H1 (cell line): ENCODE measurements around the gene PKM. TPM values are rescaled to one million over a fixed set of nuclear protein-coding genes. Genes with fewer than 3 reads are reported as not detected.

Experiments used
- CTCF ChIA-PET: fragments of 300-600 bp; sonication (Branson Sonifier 250); formaldehyde crosslinking; loops from one replicate; lab custom pipeline; 2021; ENCODE audit not compliant: partially characterized antibody; lab: Charles Lee
- POLR2A ChIA-PET: fragments of 300-600 bp; sonication (Branson Sonifier 250); formaldehyde crosslinking; loops from one replicate; lab custom pipeline; 2021; ENCODE audit warnings: inconsistent platforms; ENCODE audit not compliant: partially characterized antibody; lab: Charles Lee
- DNase-seq, 2 experiments: peaks; one replicate each; pipeline versions ENCODE4 v3.0.0 to v3.0.0-alpha.2; 2010 to 2022; ENCODE audit warnings: low spot score in 2 of 2, low read depth in 1 of 2, mixed read lengths in 1 of 2
- FAIRE-seq: peaks from 2 replicates; lab custom pipeline; 2011; peaks lifted over from hg19 to GRCh38; lab: Jason Lieb, UNC
- H2AFZ ChIP-seq: 2 replicates; pipeline ENCODE4 v1.8.1; 2012; ENCODE audit warnings: low read length, inconsistent platforms
- H2AK5ac ChIP-seq: 2 replicates; pipeline ENCODE4 v1.6.1; 2013; ENCODE audit warnings: low read depth, low read length
- H2BK120ac ChIP-seq: replicated peaks from 2 replicates; pipeline ENCODE3; 2013; ENCODE audit warnings: low read depth, low read length, inconsistent platforms
- H2BK12ac ChIP-seq: 2 replicates; pipeline ENCODE4 v1.6.1; 2013; ENCODE audit warnings: low read depth, low read length
- H2BK15ac ChIP-seq: 2 replicates; pipeline ENCODE4 v1.6.1; 2013; ENCODE audit warnings: low read length
- H2BK20ac ChIP-seq: 2 replicates; pipeline ENCODE4 v1.6.1; 2013; ENCODE audit warnings: low read length
- H2BK5ac ChIP-seq: 2 replicates; pipeline ENCODE4 v1.6.1; 2013; ENCODE audit warnings: low read depth, low read length
- H3K14ac ChIP-seq: 2 replicates; pipeline ENCODE4 v1.6.1; 2013; ENCODE audit warnings: inconsistent platforms; ENCODE audit not compliant: insufficient read length
- H3K18ac ChIP-seq: 2 replicates; pipeline ENCODE4 v1.6.1; 2013; ENCODE audit warnings: low read length; ENCODE audit errors: extremely low read depth
- H3K23ac ChIP-seq: 2 replicates; pipeline ENCODE4 v1.6.1; 2013; ENCODE audit warnings: inconsistent platforms; ENCODE audit not compliant: insufficient read length
- H3K23me2 ChIP-seq: 2 replicates; pipeline ENCODE4 v1.6.1; 2013; ENCODE audit warnings: low read depth, low read length
- H3K27ac ChIP-seq: 2 replicates; pipeline ENCODE4 v1.6.1; 2011; ENCODE audit warnings: low read depth, low read length, inconsistent platforms
- H3K27me3 ChIP-seq, 4 experiments: replicated peaks in 1 of 4; 1 replicate in 1 of 4; 2 replicates in 3 of 4; pipeline versions ENCODE4 v1.6.1 to v1.8.1; 2011 to 2013; ENCODE audit warnings: low read length in 3 of 4, mild to moderate bottlenecking in 3 of 4, inconsistent platforms in 2 of 4, mixed read lengths in 2 of 4, moderate library complexity in 1 of 4; ENCODE audit not compliant: control insufficient read depth in 3 of 4, insufficient read depth in 3 of 4; ENCODE audit errors: extremely low read depth in 1 of 4
- H3K36me3 ChIP-seq, 4 experiments: 2 replicates each; pipeline versions ENCODE4 v1.6.1 to v1.8.1; 2011 to 2013; ENCODE audit warnings: mild to moderate bottlenecking in 4 of 4, low read length in 3 of 4, moderate library complexity in 2 of 4, control low read depth in 1 of 4, inconsistent platforms in 1 of 4; ENCODE audit not compliant: insufficient read depth in 4 of 4, control insufficient read depth in 2 of 4
- H3K4ac ChIP-seq: replicated peaks from 2 replicates; pipeline ENCODE3; 2013; ENCODE audit warnings: low read length, low read depth, mixed read lengths, inconsistent platforms; ENCODE audit not compliant: insufficient read length
- H3K4me1 ChIP-seq, 4 experiments: replicated peaks in 1 of 4; 1 replicate in 1 of 4; 2 replicates in 3 of 4; pipeline versions ENCODE4 v1.6.1 to v1.8.1; 2011 to 2013; ENCODE audit warnings: low read length in 3 of 4, inconsistent platforms in 2 of 4, mixed read lengths in 1 of 4; ENCODE audit not compliant: insufficient read depth in 4 of 4, control insufficient read depth in 3 of 4
- H3K4me2 ChIP-seq, 2 experiments: 2 replicates each; pipeline versions ENCODE4 v1.6.1 to v1.8.1; 2011 to 2013; ENCODE audit warnings: low read depth in 2 of 2, low read length in 2 of 2, control low read depth in 1 of 2, inconsistent platforms in 1 of 2, mild to moderate bottlenecking in 1 of 2; ENCODE audit not compliant: insufficient read depth in 1 of 2
- H3K4me3 ChIP-seq, 4 experiments: fragments of 200-600, 300-600 bp in 1 of 4; sonication (generic), shearing (Covaris generic), sonication (Bioruptor Twin) in 1 of 4; 2 replicates each; pipeline versions ENCODE4 v1.5.1 to v1.8.1; 2011 to 2016; ENCODE audit warnings: low read length in 4 of 4, low read depth in 3 of 4, control low read depth in 2 of 4, inconsistent platforms in 2 of 4, mild to moderate bottlenecking in 2 of 4, mixed read lengths in 1 of 4, moderate library complexity in 1 of 4; ENCODE audit not compliant: insufficient read depth in 2 of 4; ENCODE audit errors: extremely low read depth in 1 of 4
- H3K56ac ChIP-seq: replicated peaks from 2 replicates; pipeline ENCODE3; 2013; ENCODE audit warnings: low read depth, mild to moderate bottlenecking, mixed read lengths, low read length, inconsistent platforms; ENCODE audit not compliant: insufficient read length
- H3K79me1 ChIP-seq: 2 replicates; pipeline ENCODE4 v1.6.1; 2013; ENCODE audit warnings: low read depth, low read length, control low read depth
- H3K79me2 ChIP-seq, 2 experiments: 2 replicates each; pipeline versions ENCODE4 v1.6.1 to v1.8.1; 2012 to 2013; ENCODE audit warnings: low read length in 2 of 2, mild to moderate bottlenecking in 2 of 2, inconsistent platforms in 1 of 2; ENCODE audit not compliant: insufficient read depth in 2 of 2, control insufficient read depth in 1 of 2
- H3K9ac ChIP-seq, 4 experiments: replicated peaks in 1 of 4; 1 replicate in 1 of 4; 2 replicates in 3 of 4; pipeline versions ENCODE4 v1.6.1 to v1.8.1; 2011 to 2013; ENCODE audit warnings: low read depth in 3 of 4, low read length in 3 of 4, control low read depth in 2 of 4, mild to moderate bottlenecking in 2 of 4, moderate library complexity in 2 of 4, inconsistent platforms in 1 of 4; ENCODE audit errors: extremely low read depth in 1 of 4
- H3K9me3 ChIP-seq, 2 experiments: 2 replicates each; pipeline versions ENCODE4 v1.6.1 to v1.8.1; 2012 to 2013; ENCODE audit warnings: mild to moderate bottlenecking in 2 of 2, moderate library complexity in 2 of 2, control low read depth in 1 of 2, inconsistent platforms in 1 of 2, low read depth in 1 of 2, low read length in 1 of 2, mixed read lengths in 1 of 2; ENCODE audit not compliant: insufficient read depth in 2 of 2
- H4K20me1 ChIP-seq, 2 experiments: replicated peaks in 1 of 2; 2 replicates each; pipeline versions ENCODE3 to v1.8.1; 2011 to 2013; ENCODE audit warnings: inconsistent platforms in 2 of 2, low read length in 2 of 2, mild to moderate bottlenecking in 1 of 2; ENCODE audit not compliant: insufficient read depth in 2 of 2, control insufficient read depth in 1 of 2
- H4K5ac ChIP-seq: 2 replicates; pipeline ENCODE4 v1.6.1; 2013; ENCODE audit warnings: low read length, low read depth, mixed read lengths, inconsistent platforms; ENCODE audit not compliant: insufficient read length
- H4K8ac ChIP-seq: 2 replicates; pipeline ENCODE4 v1.8.0; 2013; ENCODE audit warnings: mild to moderate bottlenecking, moderate library complexity, low read length, inconsistent platforms; ENCODE audit not compliant: insufficient read depth; ENCODE audit errors: extremely low read depth
- H4K91ac ChIP-seq: replicated peaks from 2 replicates; pipeline ENCODE3; 2013; ENCODE audit warnings: low read length, mixed read lengths, inconsistent platforms; ENCODE audit not compliant: insufficient read length
- CEBPB ChIP-seq: IDR thresholded peaks from 2 replicates; pipeline ENCODE4 v1.6.1; 2012; ENCODE audit warnings: low read depth, low read length
- CHD1 ChIP-seq: IDR thresholded peaks from 2 replicates; pipeline ENCODE4 v1.6.1; 2012; ENCODE audit warnings: low read depth, low read length, improper control_type of control experiment
- EGR1 ChIP-seq: IDR thresholded peaks from 2 replicates; pipeline ENCODE4 v1.6.1; 2011; ENCODE audit warnings: low read depth, low read length, borderline replicate concordance
- MAX ChIP-seq: IDR thresholded peaks from 2 replicates; pipeline ENCODE4 v1.6.1; 2012; ENCODE audit warnings: inconsistent platforms
- PHF8 ChIP-seq: fragments of 200-600 bp; sonication (generic); conservative IDR thresholded peaks from 2 replicates; pipeline ENCODE4 v1.7.1; 2012; ENCODE audit warnings: low read depth, mild to moderate bottlenecking, inconsistent platforms, low read length, moderate library complexity
- RBBP5 ChIP-seq: IDR thresholded peaks from 2 replicates; pipeline ENCODE4 v1.7.1; 2012; ENCODE audit warnings: low read depth, mild to moderate bottlenecking, inconsistent platforms, low read length, moderate library complexity, borderline replicate concordance
- SIRT6 ChIP-seq: IDR thresholded peaks from one replicate; pipeline ENCODE4 v1.7.1; 2012; ENCODE audit warnings: low read length, inconsistent platforms
- SP1 ChIP-seq: IDR thresholded peaks from 2 replicates; pipeline ENCODE4 v1.6.1; 2011; ENCODE audit warnings: low read depth, low read length
- SP4 ChIP-seq: IDR thresholded peaks from 2 replicates; pipeline ENCODE4 v1.6.1; 2012; ENCODE audit warnings: low read length, inconsistent platforms
- SRF ChIP-seq: IDR thresholded peaks from 2 replicates; pipeline ENCODE4 v1.6.1; 2011; ENCODE audit warnings: mild to moderate bottlenecking, low read depth, low read length, moderate library complexity
- TBP ChIP-seq: IDR thresholded peaks from 2 replicates; pipeline ENCODE4 v1.6.1; 2011; ENCODE audit warnings: low read depth, low read length, improper control_type of control experiment
- ZNF274 ChIP-seq: IDR thresholded peaks from 2 replicates; pipeline ENCODE4 v1.7.0; 2012; ENCODE audit warnings: low read length, borderline replicate concordance; ENCODE audit errors: extremely low read depth
- WGBS, 2 experiments: shearing (Covaris generic) in 1 of 2; methylation state at CpG; one replicate each; pipeline versions ENCODE4 v1.1.6 to v1.1.7; 2013 to 2015; ENCODE audit warnings: low lambda C conversion rate in 2 of 2, mixed read lengths in 2 of 2, inconsistent platforms in 1 of 2, low coverage in 1 of 2, missing lambda C conversion rate in 1 of 2; ENCODE audit not compliant: insufficient replicate concordance in 2 of 2, insufficient coverage in 1 of 2, insufficient read length in 1 of 2; ENCODE audit errors: extremely low coverage in 1 of 2, missing lambda C conversion rate in 1 of 2; 5-methylcytosine and 5-hydroxymethylcytosine counted together
- polyA plus RNA-seq, 7 experiments: library from polyadenylated mRNA; depleted of rRNA in 3 of 7; stranded (reverse) in 5 of 7; unstranded in 2 of 7; fragments of >200 nt in 5 of 7; fragments of 200-250 nt in 2 of 7; gene quantifications; 1 replicate in 5 of 7; 2 replicates in 1 of 7; 4 replicates in 1 of 7; pipeline versions ENCODE4 v1.2.1 to v1.2.3, GENCODE V29; 2011 to 2013; ENCODE audit warnings: missing spikeins in 2 of 7, mixed read lengths in 2 of 7
- total RNA-seq: library from RNA; stranded (reverse); fragmentation: NEBNext Ultra II Directional; extraction: Animal tissue kit (Norgen Biotek cat#: 25700); gene quantifications from 2 replicates; pipeline ENCODE4 v1.2.1, GENCODE V29; 2021
- TF ChIP-seq, protein P1 (sequence below): IDR thresholded peaks from 2 replicates; pipeline ENCODE4 v1.6.1; 2012; ENCODE audit warnings: inconsistent platforms

The PKM gene
- total and polyA plus RNA-seq, 2 of the 8 experiments (the other 6 are each of a cell fraction or from before 2014, with no cell fraction given): 780 to 856 TPM

GRCh38 chr15:72236381-72237003 lies 5.5 kb upstream of the PKM start:
- Histone ChIP-seq H2BK5ac (peak overlapping the region; percentile 89; the same call in 1 of the 2 replicates), H3K4me3 (no peak overlapping the region), H3K27ac (no peak overlapping the region), H3K79me1 (no peaks in the 10 kb centered on the region), H2BK15ac (peak overlapping the region; percentile 53; the same call in 1 of the 2 replicates), H3K79me2 (no peaks in the 10 kb centered on the region), H2BK120ac (peak overlapping the region; percentile 65), H4K91ac (no peak overlapping the region), H4K8ac (no peak overlapping the region), H3K9ac (no peak overlapping the region), H3K4me1 (peaks cover 5 to 12% (median 5%) of the 10 kb centered on the region in 4 experiments; a peak in 4 of 7 replicates), H3K56ac (no peak overlapping the region), H2BK20ac (no peak overlapping the region), H4K20me1 (peaks cover 1 to 2% of the 10 kb centered on the region in 2 experiments), H3K4ac (peak overlapping the region; percentile 63), H2BK12ac (peak overlapping the region; percentile 62), H3K4me2 (peak overlapping the region in 1 of 2 experiments; percentile 48; a peak in 1 of 4 replicates), H2AFZ (no peak overlapping the region), H3K23ac (no peak overlapping the region), H3K36me3 (peaks cover 3 to 12% (median 8%) of the 10 kb centered on the region in 4 experiments; a peak in 6 of 8 replicates), H3K27me3 (peaks cover 13 to 78% (median 48%) of the 10 kb centered on the region in 4 experiments), H3K18ac (no peak overlapping the region), H3K23me2 (peaks cover 6% of the 10 kb centered on the region), H3K9me3 (no peaks in the 10 kb centered on the region), H2AK5ac (peak overlapping the region; percentile 54; the same call in 1 of the 2 replicates), H4K5ac (no peak overlapping the region), H3K14ac (no peak overlapping the region)
- no peak for DNase-seq
- CTCF ChIA-PET: interaction anchor here (1.4 to 4.7 kb wide), 2 partner anchors 9 to 39 kb away, joined by 5 to 29 read pairs; partner anchors contain the start of gene GRAMD2A
- POLR2A ChIA-PET: interaction anchor here (0.5 to 2.1 kb wide), 4 partner anchors 10 to 1458 kb away, joined by 3 to 9 read pairs (median 3); no protein-coding TSS in a partner anchor
- WGBS, 2 experiments: 83% methylated on average over 2 of the region's 2 CpGs; no CpG with 5 or more reads in 1 of the 2 experiments
- no peak for FAIRE-seq
- TF ChIP-seq CHD1 (no peak), CEBPB (no peak), EGR1 (no peak), RBBP5 (no peak), SIRT6 (no peak), ZNF274 (no peak), TBP (no peak), SRF (no peak), PHF8 (no peak), MAX (no peak), SP1 (no peak), SP4 (no peak)
- TF ChIP-seq, protein P1, sequence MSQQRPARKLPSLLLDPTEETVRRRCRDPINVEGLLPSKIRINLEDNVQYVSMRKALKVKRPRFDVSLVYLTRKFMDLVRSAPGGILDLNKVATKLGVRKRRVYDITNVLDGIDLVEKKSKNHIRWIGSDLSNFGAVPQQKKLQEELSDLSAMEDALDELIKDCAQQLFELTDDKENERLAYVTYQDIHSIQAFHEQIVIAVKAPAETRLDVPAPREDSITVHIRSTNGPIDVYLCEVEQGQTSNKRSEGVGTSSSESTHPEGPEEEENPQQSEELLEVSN: no peak
